Thoracic aorta (tissue), 2 donors: ENCODE measurements around the gene HPCAL1. TPM values are rescaled to one million over a fixed set of nuclear protein-coding genes. Genes with fewer than 3 reads are reported as not detected.
A peak's percentile ranks its signal among the peaks of the same experiment; 100 is the strongest.

Source experiments
- ATAC-seq: fragments of 150-250 bp; one replicate; pipeline ENCODE4 v1.8.0; 2017; ENCODE audit warnings: low read depth; ENCODE audit not compliant: insufficient number of reproducible peaks, low FRiP score
- DNase-seq: peaks from one replicate; pipeline ENCODE4 v3.0.0-alpha.2; 2020; ENCODE audit warnings: low spot score
- H3K27ac ChIP-seq, 2 donors: fragments of 200-600 bp; sonication (generic); 1 replicate in 1 of 2; 2 replicates in 1 of 2; pipeline ENCODE4 v1.5.1; 2016; ENCODE audit warnings: mild to moderate bottlenecking in 2 of 2, moderate library complexity in 2 of 2
- H3K27me3 ChIP-seq: fragments of 200-600 bp; sonication (generic); replicated peaks from 2 replicates; pipeline ENCODE4 v1.6.0; 2016; ENCODE audit warnings: mild to moderate bottlenecking; ENCODE audit not compliant: insufficient read depth
- H3K36me3 ChIP-seq: fragments of 200-600 bp; sonication (generic); one replicate; pipeline ENCODE4 v1.5.1; 2016
- H3K4me1 ChIP-seq, 2 donors: fragments of 200-600 bp; sonication (generic); 1 replicate in 1 of 2; 2 replicates in 1 of 2; pipeline versions ENCODE4 v1.5.1 to v1.6.0; 2016; ENCODE audit warnings: low read depth in 2 of 2, mild to moderate bottlenecking in 1 of 2; ENCODE audit not compliant: control insufficient read depth in 1 of 2
- H3K4me3 ChIP-seq: fragments of 200-600 bp; sonication (generic); 2 replicates; pipeline ENCODE4 v1.5.1; 2016; ENCODE audit warnings: mild to moderate bottlenecking
- H3K9me3 ChIP-seq: fragments of 200-600 bp; sonication (generic); 2 replicates; pipeline ENCODE4 v1.5.1; 2016
- CTCF ChIP-seq: fragments of 200-600 bp; sonication (generic); IDR thresholded peaks from one replicate; pipeline ENCODE4 v1.5.1; 2019; ENCODE audit warnings: antibody characterized with exemption
- total RNA-seq, 2 donors: library from RNA; depleted of rRNA; stranded (reverse); fragments of >200 nt; gene quantifications; one replicate each; pipeline versions ENCODE4 v1.1.0 to v1.2.3, GENCODE V29; 2016

Gene HPCAL1
- total RNA-seq, 2 donors from 2014 or later, result 34.6 to 50.2 TPM

GRCh38 chr2:10285556-10286198 lies 17.0 kb upstream of the HPCAL1 start:
- H3K9me3 ChIP-seq, result no peaks in the 10 kb centered on the region
- H3K4me1 ChIP-seq, result peaks cover 23 to 25% of the 10 kb centered on the region in 2 donors
- H3K27me3 ChIP-seq, result no peaks in the 10 kb centered on the region
- H3K4me3 ChIP-seq, result peak overlapping the region; percentile 21
- H3K36me3 ChIP-seq, result no peaks in the 10 kb centered on the region
- DNase-seq, result peak; percentile 71
- ATAC-seq, result peak; percentile 83
- no peak for TF ChIP-seq CTCF
- H3K27ac ChIP-seq, result peak overlapping the region; percentile 79 to 80

GRCh38 chr2:10286216-10287037 lies 16.3 kb upstream of the HPCAL1 start:
- no peak for DNase-seq
- Histone ChIP-seq H3K9me3 (no peaks in the 10 kb centered on the region), H3K27me3 (no peaks in the 10 kb centered on the region), H3K4me3 (no peak overlapping the region), H3K4me1 (peaks cover 23 to 25% of the 10 kb centered on the region in 2 donors), H3K27ac (peak overlapping the region; percentile 79 to 80), H3K36me3 (no peaks in the 10 kb centered on the region)
- no peak for ATAC-seq
- TF ChIP-seq CTCF, result no peak

GRCh38 chr2:10287761-10288160 lies 14.9 kb upstream of the HPCAL1 start:
- no peaks in the 10 kb centered on the region for H3K27me3 ChIP-seq
- H3K9me3 ChIP-seq, result no peaks in the 10 kb centered on the region
- TF ChIP-seq CTCF, result no peak
- peaks cover 21 to 25% of the 10 kb centered on the region in 2 donors for H3K4me1 ChIP-seq
- H3K36me3 ChIP-seq, result no peaks in the 10 kb centered on the region
- no peak overlapping the region for H3K27ac ChIP-seq
- no peak for ATAC-seq
- no peak for DNase-seq
- no peak overlapping the region for H3K4me3 ChIP-seq

GRCh38 chr2:10288606-10289005 lies 14.1 kb upstream of the HPCAL1 start:
- Histone ChIP-seq H3K36me3 (no peaks in the 10 kb centered on the region), H3K4me3 (no peak overlapping the region), H3K4me1 (peaks cover 17 to 25% of the 10 kb centered on the region in 2 donors), H3K27ac (no peak overlapping the region), H3K9me3 (no peaks in the 10 kb centered on the region), H3K27me3 (no peaks in the 10 kb centered on the region)
- DNase-seq (no peak), ATAC-seq (no peak)
- no peak for TF ChIP-seq CTCF

GRCh38 chr2:10289352-10289751 lies 13.4 kb upstream of the HPCAL1 start:
- Histone ChIP-seq H3K4me1 (peaks cover 14 to 25% of the 10 kb centered on the region in 2 donors), H3K27me3 (no peaks in the 10 kb centered on the region), H3K27ac (no peak overlapping the region), H3K36me3 (no peaks in the 10 kb centered on the region), H3K4me3 (no peak overlapping the region), H3K9me3 (peaks cover 4% of the 10 kb centered on the region)
- DNase-seq (no peak), ATAC-seq (no peak)
- no peak for TF ChIP-seq CTCF
